Astrocyte (in vitro differentiated cells and primary cell): ENCODE results near the gene FAM219A.

Source experiments
- CTCF ChIP-seq: IDR thresholded peaks from 2 replicates; pipeline ENCODE4 v1.5.1; 2011; ENCODE audit warnings: low read depth, mild to moderate bottlenecking, inconsistent platforms, low read length, moderate library complexity; ENCODE audit not compliant: insufficient read depth
- EZH2 ChIP-seq: IDR thresholded peaks from 2 replicates; pipeline ENCODE4 v1.6.1; 2012; ENCODE audit warnings: mild to moderate bottlenecking, low read length, inconsistent platforms; ENCODE audit not compliant: insufficient read depth

DNA sequence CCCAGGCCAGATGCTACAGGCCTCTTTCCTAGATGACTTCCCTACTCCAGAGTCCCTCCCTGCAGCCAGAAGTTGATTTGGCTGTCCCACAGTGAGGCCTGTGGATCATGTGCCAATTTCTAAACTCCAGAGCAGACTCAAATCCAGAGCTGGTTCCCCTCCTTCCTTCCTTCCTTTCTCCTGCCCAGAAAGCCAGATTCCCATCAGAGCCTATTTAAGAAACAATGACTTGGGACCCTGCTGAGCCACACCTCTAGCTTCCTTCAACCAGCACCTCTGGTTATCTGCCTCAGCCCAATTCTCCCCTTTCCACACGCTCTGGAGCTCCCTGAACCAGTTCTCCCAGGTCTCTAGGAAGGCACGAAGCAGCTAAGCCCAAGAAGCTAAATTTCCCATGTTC is 7.2 kb downstream of the FAM219A start:
- TF ChIP-seq CTCF (no peak), EZH2 (no peak)
